Ishikawa (cell line): Measurements from ENCODE around the gene GNG4.

Source experiments
- CEBPB ChIP-seq: IDR thresholded peaks from 2 replicates; pipeline ENCODE4 v1.6.1; 2012
- CREB1 ChIP-seq: IDR thresholded peaks from 2 replicates; pipeline ENCODE4 v1.6.1; 2012; ENCODE audit warnings: low read depth
- EGR1 ChIP-seq: IDR thresholded peaks from 2 replicates; pipeline ENCODE4 v1.6.1; 2012
- EP300 ChIP-seq: IDR thresholded peaks from 2 replicates; pipeline ENCODE4 v1.6.1; 2012; ENCODE audit warnings: borderline replicate concordance
- FOXM1 ChIP-seq: IDR thresholded peaks from 2 replicates; pipeline ENCODE4 v1.6.1; 2012; ENCODE audit warnings: low read depth, borderline replicate concordance
- MAX ChIP-seq: IDR thresholded peaks from 2 replicates; pipeline ENCODE4 v1.6.1; 2012
- NFIC ChIP-seq: IDR thresholded peaks from 2 replicates; pipeline ENCODE4 v1.6.1; 2012
- RAD21 ChIP-seq: IDR thresholded peaks from 2 replicates; pipeline ENCODE4 v1.6.1; 2012; ENCODE audit warnings: low read depth
- REST ChIP-seq: IDR thresholded peaks from 2 replicates; pipeline ENCODE4 v1.6.1; 2012; ENCODE audit warnings: low read depth, mild to moderate bottlenecking
- TAF1 ChIP-seq: IDR thresholded peaks from 2 replicates; pipeline ENCODE4 v1.6.1; 2012; ENCODE audit warnings: low read depth, mild to moderate bottlenecking
- TEAD4 ChIP-seq: IDR thresholded peaks from 2 replicates; pipeline ENCODE4 v1.6.1; 2012
- USF1 ChIP-seq: IDR thresholded peaks from 2 replicates; pipeline ENCODE4 v1.6.1; 2012
- ZBTB7A ChIP-seq: IDR thresholded peaks from 2 replicates; pipeline ENCODE4 v1.6.1; 2012; ENCODE audit warnings: low read depth

- no peak for TF ChIP-seq CEBPB
- TF ChIP-seq MAX = no peak
- TF ChIP-seq REST = no peak
- TF ChIP-seq USF1 = no peak
- no peak for TF ChIP-seq CREB1
- TF ChIP-seq EP300 = no peak
- TF ChIP-seq NFIC = no peak
- TF ChIP-seq TEAD4 = no peak
- TF ChIP-seq EGR1 = no peak
- TF ChIP-seq TAF1 = no peak
- TF ChIP-seq FOXM1 = no peak
- TF ChIP-seq RAD21 = no peak
- no peak for TF ChIP-seq ZBTB7A
Measured at GRCh38 chr1:235582130-235582529, 67.5 kb downstream of the GNG4 start.
